ENCODE data around the gene CR1.
"Not testable (repeated sequence)": the region's sequence is repeated elsewhere in the genome, so short reads cannot be mapped to it uniquely, and the experiment has no call there.

DNA sequence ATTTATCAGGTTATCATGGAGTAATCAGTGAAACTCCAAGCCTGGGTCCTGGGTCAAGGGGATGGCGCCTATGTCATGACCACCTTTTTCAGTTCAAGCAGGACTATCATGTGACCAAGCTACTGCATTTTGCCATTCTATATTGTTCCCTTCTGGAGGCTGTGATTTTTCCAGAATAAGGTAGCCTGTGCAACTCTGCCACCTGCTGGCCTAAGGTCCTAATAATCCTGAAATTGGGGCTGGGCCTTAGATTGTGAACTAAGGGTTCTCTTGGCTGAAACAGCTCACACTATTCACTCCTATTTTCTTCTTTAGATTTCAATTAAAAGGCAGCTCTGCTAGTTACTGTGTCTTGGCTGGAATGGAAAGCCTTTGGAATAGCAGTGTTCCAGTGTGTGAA, 32.4 kb downstream of the CR1 start:
- TF ChIP-seq, protein P1, sequence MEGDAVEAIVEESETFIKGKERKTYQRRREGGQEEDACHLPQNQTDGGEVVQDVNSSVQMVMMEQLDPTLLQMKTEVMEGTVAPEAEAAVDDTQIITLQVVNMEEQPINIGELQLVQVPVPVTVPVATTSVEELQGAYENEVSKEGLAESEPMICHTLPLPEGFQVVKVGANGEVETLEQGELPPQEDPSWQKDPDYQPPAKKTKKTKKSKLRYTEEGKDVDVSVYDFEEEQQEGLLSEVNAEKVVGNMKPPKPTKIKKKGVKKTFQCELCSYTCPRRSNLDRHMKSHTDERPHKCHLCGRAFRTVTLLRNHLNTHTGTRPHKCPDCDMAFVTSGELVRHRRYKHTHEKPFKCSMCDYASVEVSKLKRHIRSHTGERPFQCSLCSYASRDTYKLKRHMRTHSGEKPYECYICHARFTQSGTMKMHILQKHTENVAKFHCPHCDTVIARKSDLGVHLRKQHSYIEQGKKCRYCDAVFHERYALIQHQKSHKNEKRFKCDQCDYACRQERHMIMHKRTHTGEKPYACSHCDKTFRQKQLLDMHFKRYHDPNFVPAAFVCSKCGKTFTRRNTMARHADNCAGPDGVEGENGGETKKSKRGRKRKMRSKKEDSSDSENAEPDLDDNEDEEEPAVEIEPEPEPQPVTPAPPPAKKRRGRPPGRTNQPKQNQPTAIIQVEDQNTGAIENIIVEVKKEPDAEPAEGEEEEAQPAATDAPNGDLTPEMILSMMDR (IDR thresholded peaks at IDR 0.05 in 2 of 3, conservative IDR thresholded peaks at IDR 0.05 in 1 of 3; ENCODE audit: borderline replicate concordance in 1 of 3, insufficient read depth in 1 of 3, low read depth in 2 of 3, low read length in 2 of 3) = not testable (repeated sequence)
- TF ChIP-seq POLR2A (IDR thresholded peaks at IDR 0.05; ENCODE audit: borderline replicate concordance, extremely low read depth, insufficient read depth, insufficient read length); JUND (IDR thresholded peaks at IDR 0.05); RAD21 (IDR thresholded peaks at IDR 0.05; ENCODE audit: low read depth): not testable (repeated sequence)

All from HCT116 (cell line).